ENCODE data around the gene PLAC9. TPM values are rescaled to one million over a fixed set of nuclear protein-coding genes. Genes with fewer than 3 reads are reported as not detected.
A peak's percentile ranks its signal among the peaks of the same experiment; 100 is the strongest.
"Not testable (repeated sequence)": the region's sequence is repeated elsewhere in the genome, so short reads cannot be mapped to it uniquely, and the experiment has no call there.

Gene PLAC9, protein sequence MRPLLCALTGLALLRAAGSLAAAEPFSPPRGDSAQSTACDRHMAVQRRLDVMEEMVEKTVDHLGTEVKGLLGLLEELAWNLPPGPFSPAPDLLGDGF
- 10 to 100 TPM in 1 of 2 donors, 1 to 10 TPM in 1; 6.5 to 39.9 TPM for total RNA-seq

- intact Hi-C loops (cut with DNase I): no loop called here
- WGBS, 2 donors: 6 to 9% methylated on average over 23 to 43 of the region's 58 CpGs
- DNase-seq (peak in 1 of 4 donors; percentile 28), ATAC-seq (peak; percentile 61)
- no peak for TF ChIP-seq POLR2A (IDR thresholded peaks at IDR 0.05)
- TF ChIP-seq, protein P1, sequence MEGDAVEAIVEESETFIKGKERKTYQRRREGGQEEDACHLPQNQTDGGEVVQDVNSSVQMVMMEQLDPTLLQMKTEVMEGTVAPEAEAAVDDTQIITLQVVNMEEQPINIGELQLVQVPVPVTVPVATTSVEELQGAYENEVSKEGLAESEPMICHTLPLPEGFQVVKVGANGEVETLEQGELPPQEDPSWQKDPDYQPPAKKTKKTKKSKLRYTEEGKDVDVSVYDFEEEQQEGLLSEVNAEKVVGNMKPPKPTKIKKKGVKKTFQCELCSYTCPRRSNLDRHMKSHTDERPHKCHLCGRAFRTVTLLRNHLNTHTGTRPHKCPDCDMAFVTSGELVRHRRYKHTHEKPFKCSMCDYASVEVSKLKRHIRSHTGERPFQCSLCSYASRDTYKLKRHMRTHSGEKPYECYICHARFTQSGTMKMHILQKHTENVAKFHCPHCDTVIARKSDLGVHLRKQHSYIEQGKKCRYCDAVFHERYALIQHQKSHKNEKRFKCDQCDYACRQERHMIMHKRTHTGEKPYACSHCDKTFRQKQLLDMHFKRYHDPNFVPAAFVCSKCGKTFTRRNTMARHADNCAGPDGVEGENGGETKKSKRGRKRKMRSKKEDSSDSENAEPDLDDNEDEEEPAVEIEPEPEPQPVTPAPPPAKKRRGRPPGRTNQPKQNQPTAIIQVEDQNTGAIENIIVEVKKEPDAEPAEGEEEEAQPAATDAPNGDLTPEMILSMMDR (IDR thresholded peaks at IDR 0.05): no peak
- Histone ChIP-seq H3K4me1 (peaks cover 12% of the 10 kb centered on the region), H3K27me3 (peaks cover 0 to 8% of the 10 kb centered on the region in 2 donors), H3K36me3 (replicated peaks in 1 of 2; ENCODE audit: insufficient read depth in 1 of 2, low read depth in 2 of 2) (no peaks in the 10 kb centered on the region), H3K4me3 (no peak within 1 kb of the TSS), H3K9me3 (no peaks in the 10 kb centered on the region), H3K27ac (peak within 1 kb of the TSS in 2 of 4 donors; percentile 5 to 42)
Measured at GRCh38 chr10:80132299-80133139, at the start of gene PLAC9. Gene PLAC9 (plus strand): TSS chr10:80132730. CDS start chr10:80132763, 33 bp downstream.

- intact Hi-C loops (cut with DNase I): no loop called here
- H3K27ac ChIP-seq: no peak overlapping the region
- DNase-seq: no peak
- TF ChIP-seq POLR2A (IDR thresholded peaks at IDR 0.05): no peak
- TF ChIP-seq, protein P1 (IDR thresholded peaks at IDR 0.05): no peak
- H3K36me3 ChIP-seq (replicated peaks in 1 of 2; ENCODE audit: insufficient read depth in 1 of 2, low read depth in 2 of 2): peaks cover 0 to 6% of the 10 kb centered on the region in 2 donors
- 69 to 88% methylated on average over 2 of the region's 2 CpGs for WGBS, 2 donors
- no peak overlapping the region for H3K4me3 ChIP-seq
- ATAC-seq: no peak
- no peaks in the 10 kb centered on the region for H3K9me3 ChIP-seq
- H3K4me1 ChIP-seq: no peaks in the 10 kb centered on the region
- no peaks in the 10 kb centered on the region for H3K27me3 ChIP-seq
Measured at GRCh38 chr10:80090121-80090520, 42.4 kb upstream of the PLAC9 start.

- H3K27me3 ChIP-seq: no peaks in the 10 kb centered on the region
- H3K27ac ChIP-seq: no peak overlapping the region
- no peaks in the 10 kb centered on the region for H3K4me1 ChIP-seq
- no peak for DNase-seq
- intact Hi-C loops (cut with DNase I): no loop called here
- 77 to 79% methylated on average over 2 of the region's 2 CpGs for WGBS, 2 donors
- peaks cover 0 to 4% of the 10 kb centered on the region in 2 donors for H3K36me3 ChIP-seq (replicated peaks in 1 of 2; ENCODE audit: insufficient read depth in 1 of 2, low read depth in 2 of 2)
- H3K9me3 ChIP-seq: no peaks in the 10 kb centered on the region
- no peak overlapping the region for H3K4me3 ChIP-seq
- TF ChIP-seq, protein P1 (IDR thresholded peaks at IDR 0.05): no peak
- TF ChIP-seq POLR2A (IDR thresholded peaks at IDR 0.05): no peak
- ATAC-seq: no peak
Measured at GRCh38 chr10:80094231-80094630, 38.3 kb upstream of the PLAC9 start.

GRCh38 chr10:80098272-80098671 lies 34.3 kb upstream of the PLAC9 start:
- intact Hi-C loops (cut with DNase I); H3K27ac ChIP-seq; H3K4me1 ChIP-seq; DNase-seq; H3K4me3 ChIP-seq; H3K36me3 ChIP-seq (replicated peaks in 1 of 2; ENCODE audit: insufficient read depth in 1 of 2, low read depth in 2 of 2); H3K9me3 ChIP-seq; ATAC-seq; H3K27me3 ChIP-seq: not testable (repeated sequence)
- 80 to 81% methylated on average over 2 of the region's 2 CpGs for WGBS, 2 donors

DNA sequence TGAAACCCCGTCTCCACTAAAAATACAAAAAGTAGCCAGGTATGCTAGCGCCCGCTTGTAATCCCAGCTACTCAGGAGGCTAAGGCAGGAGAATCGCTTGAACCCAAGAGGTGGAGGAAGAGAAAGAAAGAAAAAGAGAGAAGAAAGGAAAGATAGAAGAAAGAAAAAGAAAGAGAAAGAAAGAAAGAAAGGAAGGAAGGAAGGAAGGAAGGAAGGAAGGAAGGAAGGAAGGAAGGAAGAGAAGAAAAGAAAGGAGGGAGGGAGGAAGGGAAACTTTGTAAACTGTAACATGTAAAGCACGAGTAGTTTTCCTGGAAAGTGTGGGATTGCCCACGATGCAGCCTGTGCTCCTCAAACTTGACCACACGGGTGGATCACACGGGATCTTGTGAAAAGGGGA lies 33.2 kb upstream of the PLAC9 start:
- H3K9me3 ChIP-seq; DNase-seq; intact Hi-C loops (cut with DNase I); H3K4me3 ChIP-seq; H3K27me3 ChIP-seq; H3K36me3 ChIP-seq (replicated peaks in 1 of 2; ENCODE audit: insufficient read depth in 1 of 2, low read depth in 2 of 2); ATAC-seq; H3K4me1 ChIP-seq; H3K27ac ChIP-seq: not testable (repeated sequence)
- WGBS, 2 donors: 74 to 81% methylated on average over 8 of the region's 8 CpGs

Data from body of pancreas (tissue), 4 donors.